PC-3 (cell line): Measurements from ENCODE around the gene TMEM273.

ENCODE experiments used
- CTCF ChIP-seq: fragments of 300-600 bp; sonication (generic); conservative IDR thresholded peaks from 2 replicates; pipeline ENCODE4 v1.5.1; 2017; ENCODE audit warnings: antibody characterized with exemption, low read depth, mild to moderate bottlenecking, low read length
- EZH2 ChIP-seq: fragments of 300-600 bp; sonication (generic); IDR thresholded peaks from one replicate; pipeline ENCODE4 v1.6.1; 2017; ENCODE audit warnings: antibody characterized with exemption, mild to moderate bottlenecking, low read length; ENCODE audit not compliant: unreplicated experiment

GRCh38 chr10:49165259-49165658 is 22.9 kb downstream of the TMEM273 start:
- TF ChIP-seq CTCF, result no peak
- TF ChIP-seq EZH2, result no peak
